K562 (cell line): Measurements from ENCODE around the gene KLB. TPM values are rescaled to one million over a fixed set of nuclear protein-coding genes. Genes with fewer than 3 reads are reported as not detected.

Experiments used
- CEBPG ChIP-seq, 3 experiments: fragments of 200-800 bp in 1 of 3; sonication (Bioruptor generic) in 1 of 3; sonication (generic) in 1 of 3; formaldehyde crosslinking in 1 of 3; IDR thresholded peaks in 2 of 3; conservative IDR thresholded peaks in 1 of 3; 2 replicates each; pipeline versions ENCODE4 v1.6.1 to v1.8.0; 2016 to 2022; ENCODE audit warnings: missing compliant biosample characterization in 2 of 3, missing genetic modification characterization in 2 of 3, mild to moderate bottlenecking in 1 of 3, missing genetic modification reagents in 1 of 3
- CTBP1 ChIP-seq: fragments of 450-650 bp; IDR thresholded peaks from 2 replicates; pipeline ENCODE4 v1.6.1; 2016; ENCODE audit warnings: borderline replicate concordance
- GABPB1 ChIP-seq: sonication (generic); formaldehyde crosslinking; IDR thresholded peaks from 2 replicates; pipeline ENCODE4 v1.8.0; 2022; ENCODE audit warnings: mild to moderate bottlenecking, missing genetic modification reagents
- GATA2 ChIP-seq: sonication (generic); formaldehyde crosslinking; IDR thresholded peaks from 2 replicates; pipeline ENCODE4 v1.4.0; 2020; ENCODE audit warnings: mild to moderate bottlenecking, missing genetic modification reagents
- ID3 ChIP-seq, 2 experiments: fragments of 250-450 bp in 1 of 2; fragments of 450-650 bp in 1 of 2; sonication (Bioruptor Pico) in 1 of 2; IDR thresholded peaks; 2 replicates each; pipeline versions ENCODE4 v1.6.1 to v1.8.0; 2016 to 2021; ENCODE audit warnings: mild to moderate bottlenecking in 2 of 2, moderate library complexity in 2 of 2, missing compliant biosample characterization in 1 of 2, missing genetic modification characterization in 1 of 2
- MLLT1 ChIP-seq, 2 experiments: fragments of 450-650 bp; IDR thresholded peaks; 2 replicates each; pipeline ENCODE4 v1.6.1; 2016
- MTA1 ChIP-seq: fragments of 450-650 bp; IDR thresholded peaks from 2 replicates; pipeline ENCODE4 v1.6.1; 2017; ENCODE audit warnings: borderline replicate concordance
- SMARCC2 ChIP-seq: fragments of 450-650 bp; IDR thresholded peaks from 2 replicates; pipeline ENCODE4 v1.6.1; 2017; ENCODE audit warnings: antibody characterized with exemption, moderate library complexity, mild to moderate bottlenecking, low read depth
- SMC3 ChIP-seq: conservative IDR thresholded peaks from 2 replicates; pipeline ENCODE4 v1.6.1; 2011; ENCODE audit warnings: low read depth, low read length, improper control_type of control experiment; ENCODE audit not compliant: insufficient read depth
- TBL1XR1 ChIP-seq, 2 experiments: IDR thresholded peaks; 2 replicates each; pipeline ENCODE4 v1.6.1; 2012; ENCODE audit warnings: improper control_type of control experiment in 2 of 2, low read length in 2 of 2, mild to moderate bottlenecking in 1 of 2
- TCF3 ChIP-seq: sonication (generic); formaldehyde crosslinking; IDR thresholded peaks from 2 replicates; pipeline ENCODE4 v1.4.0; 2020; ENCODE audit warnings: mild to moderate bottlenecking, missing genetic modification reagents
- ZC3H4 ChIP-seq: sonication (generic); formaldehyde crosslinking; IDR thresholded peaks from 2 replicates; pipeline ENCODE4 v1.9.0; 2021; ENCODE audit warnings: missing genetic modification reagents, borderline replicate concordance
- ZMIZ1 ChIP-seq, 2 experiments: fragments of 150-350 bp in 1 of 2; IDR thresholded peaks; 2 replicates each; pipeline ENCODE4 v1.6.1; 2012 to 2016; ENCODE audit warnings: low read depth in 2 of 2, low read length in 2 of 2, mild to moderate bottlenecking in 1 of 2, moderate library complexity in 1 of 2
- ZNF639 ChIP-seq, 2 experiments: fragments of 200-800 bp in 1 of 2; sonication (Bioruptor generic) in 1 of 2; sonication (generic) in 1 of 2; formaldehyde crosslinking in 1 of 2; IDR thresholded peaks in 1 of 2; conservative IDR thresholded peaks in 1 of 2; 2 replicates each; pipeline versions ENCODE4 v1.5.0 to v1.6.1; 2016 to 2020; ENCODE audit warnings: missing compliant biosample characterization in 1 of 2, missing genetic modification characterization in 1 of 2, missing genetic modification reagents in 1 of 2
- ZNF644 ChIP-seq: fragments of 200-800 bp; sonication (Bioruptor generic); IDR thresholded peaks from 2 replicates; pipeline ENCODE4 v1.6.1; 2016; ENCODE audit warnings: low read depth, missing genetic modification characterization, missing compliant biosample characterization
- ZNF699 ChIP-seq: fragments of 250-450 bp; sonication (Bioruptor Pico); IDR thresholded peaks from 2 replicates; pipeline ENCODE4 v1.8.0; 2021; ENCODE audit warnings: mild to moderate bottlenecking, moderate library complexity; ENCODE audit not compliant: insufficient replicate concordance
- ZNF766 ChIP-seq: fragments of 200-800 bp; sonication (Bioruptor generic); conservative IDR thresholded peaks from 2 replicates; pipeline ENCODE4 v1.6.1; 2016; ENCODE audit warnings: missing genetic modification characterization, missing compliant biosample characterization
- polyA plus RNA-seq, 8 experiments: library from polyadenylated mRNA; depleted of rRNA in 4 of 8; stranded (reverse) in 5 of 8; unstranded in 3 of 8; fragments of >200 nt; fragmentation: Nextera tagmentation in 2 of 8; fragmentation: Illumina TruSeq in 1 of 8; extraction: Ambion mirVana in 2 of 8; extraction: Trizol in 1 of 8; gene quantifications; 2 replicates each; pipeline versions ENCODE4 v1.2.1 to v1.2.3, GENCODE V29; 2011 to 2014; ENCODE audit warnings: inconsistent platforms in 1 of 8, missing spikeins in 1 of 8
- total RNA-seq, 7 experiments: library from RNA; depleted of rRNA in 6 of 7; stranded (reverse); fragments of >200 nt in 6 of 7; fragmentation: Illumina TruSeq in 2 of 7; extraction: Trizol in 2 of 7; gene quantifications; 2 replicates each; pipeline versions ENCODE4 v1.2.1 to v1.2.3, GENCODE V29; 2011 to 2021; ENCODE audit warnings: low replicate concordance in 1 of 7

Gene KLB
- total and polyA plus RNA-seq, 9 of the 15 experiments (the other 6 are each of a cell fraction or from before 2014, with no cell fraction given), result 0.04 to 0.13 TPM; not detected in 7

- peak in 1 of 2 experiments; percentile 60; a peak in 1 of 4 replicates for TF ChIP-seq ZMIZ1 (IDR thresholded peaks at IDR 0.05; ENCODE audit: low read depth in 2 of 2, low read length in 2 of 2)
- TF ChIP-seq SMC3, result no peak
- peak; percentile 86 for TF ChIP-seq ZNF644 (tag)
- TF ChIP-seq CEBPG (CRISPR knock-in tag; IDR thresholded peaks at IDR 0.05), result no peak
- TF ChIP-seq CEBPG (tag; conservative IDR thresholded peaks at IDR 0.05 in 1 of 2, IDR thresholded peaks at IDR 0.05 in 1 of 2), result no peak
- TF ChIP-seq TCF3 (CRISPR knock-in tag), result peak; percentile 87
- TF ChIP-seq ZC3H4 (CRISPR knock-in tag), result no peak
- no peak for TF ChIP-seq ZNF699 (CRISPR knock-in tag)
- 0 out of 4 replicates have a peak, but pooled peaks of 1 of the 2 experiments have one; percentile 70 for TF ChIP-seq ZNF639 (CRISPR knock-in tag; conservative IDR thresholded peaks at IDR 0.05 in 1 of 2, IDR thresholded peaks at IDR 0.05 in 1 of 2)
- TF ChIP-seq ZNF766 (CRISPR knock-in tag), result peak; percentile 83
- peak; percentile 52; the same call in 1 of the 2 replicates for TF ChIP-seq GATA2 (CRISPR knock-in tag)
- peak; percentile 18; the same call in 1 of the 2 replicates for TF ChIP-seq CTBP1
- TF ChIP-seq SMARCC2, result peak; percentile 86
- peak in 1 of 2 experiments; percentile 94; a peak in 2 of 4 replicates for TF ChIP-seq MLLT1 (IDR thresholded peaks at IDR 0.05)
- TF ChIP-seq ID3 (CRISPR knock-in tag; IDR thresholded peaks at IDR 0.05), result no peak
- TF ChIP-seq ID3 (tag; IDR thresholded peaks at IDR 0.05), result peak; percentile 96
- TF ChIP-seq GABPB1, result no peak
- TF ChIP-seq MTA1, result peak; percentile 78; the same call in 1 of the 2 replicates
- TF ChIP-seq TBL1XR1 (IDR thresholded peaks at IDR 0.05; ENCODE audit: low read length in 2 of 2), result peak in 1 of 2 experiments; percentile 71; a peak in 2 of 4 replicates
Measured at GRCh38 chr4:39369301-39369700, 37.4 kb upstream of the KLB start (continued).
